Neuronal stem cell (in vitro differentiated cells): ENCODE measurements around the gene DDI2.

Source experiments
- DNase-seq: peaks from one replicate; pipeline ENCODE4 v3.0.0-alpha.2; 2013; ENCODE audit warnings: low spot score
- H2AFZ ChIP-seq: one replicate; pipeline ENCODE4 v1.6.1; 2013; ENCODE audit warnings: mild to moderate bottlenecking, low read length, inconsistent platforms
- H2AK5ac ChIP-seq: 2 replicates; pipeline ENCODE4 v1.6.1; 2013; ENCODE audit warnings: low read depth, mild to moderate bottlenecking, inconsistent platforms, low read length, moderate library complexity, mixed read lengths
- H2BK120ac ChIP-seq: 2 replicates; pipeline ENCODE4 v1.6.1; 2013; ENCODE audit warnings: low read depth, mild to moderate bottlenecking, inconsistent platforms, low read length, moderate library complexity, mixed read lengths
- H2BK12ac ChIP-seq: one replicate; pipeline ENCODE4 v1.6.1; 2013; ENCODE audit warnings: low read length, inconsistent platforms
- H2BK15ac ChIP-seq: 2 replicates; pipeline ENCODE4 v1.6.1; 2013; ENCODE audit warnings: mild to moderate bottlenecking, low read length, inconsistent platforms, mixed read lengths
- H2BK5ac ChIP-seq: one replicate; pipeline ENCODE4 v1.6.1; 2013; ENCODE audit warnings: inconsistent platforms, mild to moderate bottlenecking, low read length, moderate library complexity
- H3K14ac ChIP-seq: one replicate; pipeline ENCODE4 v1.6.1; 2013; ENCODE audit warnings: low read length, inconsistent platforms
- H3K18ac ChIP-seq: 2 replicates; pipeline ENCODE4 v1.6.1; 2013; ENCODE audit warnings: low read length, inconsistent platforms
- H3K23ac ChIP-seq: 2 replicates; pipeline ENCODE4 v1.6.1; 2013; ENCODE audit warnings: low read depth, mild to moderate bottlenecking, mixed read lengths, low read length, inconsistent platforms; ENCODE audit not compliant: poor library complexity
- H3K27ac ChIP-seq: replicated peaks from 3 replicates; pipeline ENCODE4 v1.5.1; 2013; ENCODE audit warnings: low read length, inconsistent platforms
- H3K27me3 ChIP-seq, 3 experiments: 2 replicates each; pipeline ENCODE4 v1.6.1; 2013; ENCODE audit warnings: low read length in 3 of 3, mild to moderate bottlenecking in 2 of 3, inconsistent platforms in 1 of 3, low read depth in 1 of 3, mixed read lengths in 1 of 3, moderate library complexity in 1 of 3; ENCODE audit not compliant: control insufficient read depth in 3 of 3, insufficient read depth in 3 of 3
- H3K36me3 ChIP-seq, 2 donors: replicated peaks in 1 of 2; 2 replicates each; pipeline ENCODE4 v1.6.1; 2013; ENCODE audit warnings: low read length in 2 of 2; ENCODE audit not compliant: control insufficient read depth in 2 of 2, insufficient read depth in 2 of 2
- H3K4ac ChIP-seq: 2 replicates; pipeline ENCODE4 v1.6.1; 2013; ENCODE audit warnings: inconsistent platforms, mild to moderate bottlenecking, low read length, moderate library complexity
- H3K4me1 ChIP-seq, 2 donors: 1 replicate in 1 of 2; 2 replicates in 1 of 2; pipeline ENCODE4 v1.6.1; 2013; ENCODE audit warnings: low read length in 2 of 2, low read depth in 1 of 2; ENCODE audit not compliant: control insufficient read depth in 2 of 2, insufficient read depth in 1 of 2
- H3K4me2 ChIP-seq: one replicate; pipeline ENCODE4 v1.6.1; 2013; ENCODE audit warnings: mild to moderate bottlenecking, low read length, inconsistent platforms; ENCODE audit not compliant: insufficient read depth, poor library complexity, severe bottlenecking
- H3K4me3 ChIP-seq, 2 donors: 2 replicates each; pipeline ENCODE4 v1.5.1; 2013; ENCODE audit warnings: low read length in 2 of 2, mild to moderate bottlenecking in 2 of 2, inconsistent platforms in 1 of 2, moderate library complexity in 1 of 2
- H3K79me1 ChIP-seq: one replicate; pipeline ENCODE4 v1.6.1; 2013; ENCODE audit warnings: low read depth, mild to moderate bottlenecking, inconsistent platforms, low read length, moderate library complexity
- H3K9ac ChIP-seq: one replicate; pipeline ENCODE4 v1.6.1; 2013; ENCODE audit warnings: mild to moderate bottlenecking, low read depth, low read length, inconsistent platforms; ENCODE audit not compliant: poor library complexity
- H3K9me3 ChIP-seq, 2 donors: replicated peaks in 1 of 2; 2 replicates each; pipeline versions ENCODE3 to v1.6.1; 2013; ENCODE audit warnings: low read length in 2 of 2, mild to moderate bottlenecking in 2 of 2, inconsistent platforms in 1 of 2, low read depth in 1 of 2, mixed read lengths in 1 of 2, moderate library complexity in 1 of 2; ENCODE audit not compliant: control insufficient read depth in 2 of 2, insufficient read depth in 1 of 2
- H4K8ac ChIP-seq: one replicate; pipeline ENCODE4 v1.6.1; 2013; ENCODE audit warnings: low read depth, mild to moderate bottlenecking, inconsistent platforms, low read length, moderate library complexity
- H4K91ac ChIP-seq: one replicate; pipeline ENCODE4 v1.6.1; 2013; ENCODE audit warnings: low read length, low read depth, mild to moderate bottlenecking, inconsistent platforms; ENCODE audit not compliant: poor library complexity
- WGBS, 2 donors: extraction: QIAGEN DNeasy Blood & Tissue Kit; methylation state at CpG; one replicate each; pipeline ENCODE4 v1.1.7; 2013; ENCODE audit warnings: missing lambda C conversion rate in 2 of 2, mixed read lengths in 1 of 2; ENCODE audit not compliant: insufficient read length in 2 of 2, insufficient replicate concordance in 1 of 2; ENCODE audit errors: extremely low coverage in 2 of 2; 5-methylcytosine and 5-hydroxymethylcytosine counted together

Gene DDI2

DNA sequence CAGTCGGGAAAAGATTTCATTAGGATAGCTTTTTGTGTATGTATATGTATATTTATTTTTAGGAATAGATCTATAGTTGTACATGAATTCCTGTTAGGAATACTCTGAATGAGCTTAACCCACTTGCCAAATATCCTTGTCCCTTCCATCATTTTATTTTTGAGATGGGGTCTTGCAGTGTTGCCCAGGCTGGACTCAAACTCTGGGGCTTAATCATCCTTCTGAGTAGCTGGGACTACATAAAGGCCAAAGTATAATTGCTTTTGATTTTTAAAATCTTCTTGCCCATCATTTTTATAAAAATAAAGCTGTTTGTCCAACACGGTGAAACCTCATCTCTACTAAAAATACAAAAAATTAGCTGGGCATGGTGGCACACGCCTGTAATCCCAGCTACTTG, 46.7 kb downstream of the DDI2 start:
- H3K9me3 ChIP-seq, result no peaks in the 10 kb centered on the region
- no peaks in the 10 kb centered on the region for H3K4me1 ChIP-seq
- no peak overlapping the region for H3K4ac ChIP-seq
- no peak overlapping the region for H4K8ac ChIP-seq
- no peak for DNase-seq
- H2AFZ ChIP-seq, result no peak overlapping the region
- no peak overlapping the region for H3K18ac ChIP-seq
- no peak overlapping the region for H2BK12ac ChIP-seq
- H4K91ac ChIP-seq, result no peak overlapping the region
- H2BK15ac ChIP-seq, result no peak overlapping the region
- H3K27ac ChIP-seq, result no peak overlapping the region
- H3K4me3 ChIP-seq, result no peak overlapping the region
- no peak overlapping the region for H2BK5ac ChIP-seq
- WGBS, 2 donors, result no CpG with 5 or more reads among the region's 3 CpGs
- no peak overlapping the region for H3K14ac ChIP-seq
- H3K36me3 ChIP-seq, result peaks cover 20 to 44% of the 10 kb centered on the region in 2 donors
- H2AK5ac ChIP-seq, result no peak overlapping the region
- H2BK120ac ChIP-seq, result no peak overlapping the region
- H3K4me2 ChIP-seq, result no peak overlapping the region
- no peaks in the 10 kb centered on the region for H3K27me3 ChIP-seq
- H3K79me1 ChIP-seq, result no peaks in the 10 kb centered on the region
- no peak overlapping the region for H3K9ac ChIP-seq
- H3K23ac ChIP-seq, result no peak overlapping the region

DNA sequence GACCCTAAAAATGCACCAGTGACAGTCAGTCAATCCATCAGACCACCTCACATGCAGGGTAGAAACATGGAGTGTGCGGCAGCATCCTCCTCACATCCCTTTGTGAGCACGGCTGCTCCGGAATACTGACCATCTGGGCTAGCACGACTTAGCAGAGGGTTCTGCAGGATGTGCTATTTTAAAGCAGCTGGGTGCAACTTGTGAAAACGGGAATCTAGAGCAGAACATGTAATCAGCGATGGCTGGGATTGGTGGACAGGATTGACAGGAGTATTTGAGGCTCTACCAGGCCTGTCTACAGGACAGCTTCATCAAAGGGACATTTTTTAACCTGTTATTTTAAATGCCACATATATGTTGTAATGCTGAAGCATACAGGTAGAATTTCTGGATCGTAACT, 50.1 kb downstream of the DDI2 start:
- Histone ChIP-seq H2BK12ac (no peak overlapping the region), H2AK5ac (no peak overlapping the region), H3K4me2 (no peak overlapping the region), H2BK120ac (no peak overlapping the region), H3K4ac (no peak overlapping the region), H3K14ac (no peak overlapping the region), H3K4me3 (no peak overlapping the region), H3K9me3 (no peaks in the 10 kb centered on the region), H3K9ac (no peak overlapping the region), H3K27me3 (no peaks in the 10 kb centered on the region), H4K91ac (no peak overlapping the region), H3K27ac (no peak overlapping the region), H2AFZ (no peak overlapping the region), H2BK15ac (no peak overlapping the region), H3K4me1 (no peaks in the 10 kb centered on the region), H3K18ac (no peak overlapping the region), H3K36me3 (peaks cover 2 to 10% of the 10 kb centered on the region in 2 donors), H3K23ac (no peak overlapping the region), H3K79me1 (no peaks in the 10 kb centered on the region), H4K8ac (no peak overlapping the region), H2BK5ac (no peak overlapping the region)
- WGBS, 2 donors, result no CpG with 5 or more reads among the region's 7 CpGs
- DNase-seq, result no peak

DNA sequence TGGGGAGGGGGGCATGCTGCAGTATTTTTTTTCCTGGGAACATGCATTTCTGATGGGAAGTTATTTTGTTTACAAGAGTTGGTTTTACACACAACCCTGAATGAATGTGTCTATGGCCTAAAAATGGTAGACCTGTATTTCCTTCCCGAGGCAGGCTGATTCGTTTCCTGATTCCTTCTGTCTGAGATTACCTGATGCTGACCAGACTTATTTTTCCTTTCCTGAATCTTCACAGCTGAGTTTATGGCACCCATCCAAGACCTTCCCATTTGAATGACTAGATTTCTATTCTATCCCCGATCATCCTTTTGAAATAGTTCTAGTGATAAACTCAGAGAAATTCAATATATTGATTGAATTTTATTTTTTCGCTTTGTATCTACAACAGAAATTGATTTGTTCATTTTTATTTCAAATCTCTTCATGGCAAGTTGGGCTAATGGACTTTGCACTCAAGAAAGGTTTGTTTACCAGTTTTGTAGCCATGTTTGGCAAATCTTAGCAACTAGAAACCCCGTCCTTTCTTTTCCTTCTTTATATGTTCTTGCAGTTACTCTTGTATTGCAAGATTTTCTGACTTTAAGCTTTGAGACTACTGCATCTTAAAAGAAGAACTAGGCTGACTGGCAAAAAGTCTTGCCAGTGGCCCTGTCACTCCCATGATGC, 51.0 kb downstream of the DDI2 start:
- Histone ChIP-seq H2BK5ac (no peak overlapping the region), H3K79me1 (no peaks in the 10 kb centered on the region), H3K14ac (no peak overlapping the region), H3K18ac (no peak overlapping the region), H2BK12ac (no peak overlapping the region), H3K4ac (no peak overlapping the region), H3K4me1 (no peaks in the 10 kb centered on the region), H3K9ac (no peak overlapping the region), H3K27me3 (no peaks in the 10 kb centered on the region), H2AFZ (no peak overlapping the region), H4K8ac (no peak overlapping the region), H3K23ac (no peak overlapping the region), H3K27ac (no peak overlapping the region), H3K4me3 (no peak overlapping the region), H2AK5ac (no peak overlapping the region), H3K36me3 (peaks cover 2 to 3% of the 10 kb centered on the region in 2 donors), H2BK120ac (no peak overlapping the region), H3K4me2 (no peak overlapping the region), H2BK15ac (no peak overlapping the region), H4K91ac (no peak overlapping the region), H3K9me3 (no peaks in the 10 kb centered on the region)
- DNase-seq, result no peak
- WGBS, 2 donors, result no CpG with 5 or more reads among the region's 5 CpGs

DNA sequence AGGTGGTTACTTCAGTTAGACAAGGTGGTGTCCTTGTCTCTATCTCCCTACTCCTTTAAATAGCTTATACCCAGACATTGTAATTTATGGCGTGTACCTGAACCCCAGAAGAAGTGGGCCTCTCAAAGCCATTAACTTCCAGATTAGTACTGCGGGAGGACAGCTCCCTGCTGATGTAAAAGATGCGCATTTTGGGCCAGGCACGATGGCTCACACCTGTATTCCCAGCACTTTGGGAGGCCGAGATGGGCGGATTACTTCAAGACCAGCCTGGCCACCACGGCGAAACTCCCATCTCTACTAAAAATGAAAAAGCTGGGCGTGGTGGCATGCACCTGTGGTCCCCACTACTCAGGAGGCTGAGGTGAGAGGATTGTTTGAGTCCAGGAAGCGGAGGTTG, 51.8 kb downstream of the DDI2 start:
- H3K4me2 ChIP-seq, result no peak overlapping the region
- H3K14ac ChIP-seq, result no peak overlapping the region
- H2BK5ac ChIP-seq, result no peak overlapping the region
- no peaks in the 10 kb centered on the region for H3K79me1 ChIP-seq
- no CpG with 5 or more reads among the region's 10 CpGs for WGBS, 2 donors
- H3K4ac ChIP-seq, result no peak overlapping the region
- no peak overlapping the region for H3K23ac ChIP-seq
- H4K8ac ChIP-seq, result no peak overlapping the region
- peak overlapping the region in 1 of 2 donors; percentile 56 for H3K4me3 ChIP-seq
- H3K4me1 ChIP-seq, result no peaks in the 10 kb centered on the region
- H2AFZ ChIP-seq, result no peak overlapping the region
- H3K27ac ChIP-seq, result no peak overlapping the region
- H2BK12ac ChIP-seq, result no peak overlapping the region
- H2BK15ac ChIP-seq, result no peak overlapping the region
- no peaks in the 10 kb centered on the region for H3K27me3 ChIP-seq
- H3K18ac ChIP-seq, result no peak overlapping the region
- H3K9me3 ChIP-seq, result no peaks in the 10 kb centered on the region
- H3K36me3 ChIP-seq, result peaks cover 0 to 2% of the 10 kb centered on the region in 2 donors
- no peak overlapping the region for H2BK120ac ChIP-seq
- no peak overlapping the region for H2AK5ac ChIP-seq
- DNase-seq, result no peak
- no peak overlapping the region for H3K9ac ChIP-seq
- H4K91ac ChIP-seq, result no peak overlapping the region
